Fibroblast of skin of back (primary cell): ENCODE results near the gene SLC1A4. TPM values are rescaled to one million over a fixed set of nuclear protein-coding genes. Genes with fewer than 3 reads are reported as not detected.
"Not testable (repeated sequence)": the region's sequence is repeated elsewhere in the genome, so short reads cannot be mapped to it uniquely, and the experiment has no call there.

Experiments used
- DNase-seq: peaks from one replicate; pipeline ENCODE4 v3.0.0-alpha.2; 2013
- polyA plus RNA-seq, 2 experiments: library from polyadenylated mRNA; unstranded; fragments of 120-200 nt; gene quantifications; one replicate each; pipeline ENCODE4 v1.2.1, GENCODE V29; 2013; ENCODE audit not compliant: insufficient read length in 2 of 2

Gene SLC1A4
- polyA plus RNA-seq (2013, experiment 1 of 2; ENCODE audit: insufficient read length) = 148 TPM
- 175 TPM for polyA plus RNA-seq (2013, experiment 2 of 2; ENCODE audit: insufficient read length)

DNA sequence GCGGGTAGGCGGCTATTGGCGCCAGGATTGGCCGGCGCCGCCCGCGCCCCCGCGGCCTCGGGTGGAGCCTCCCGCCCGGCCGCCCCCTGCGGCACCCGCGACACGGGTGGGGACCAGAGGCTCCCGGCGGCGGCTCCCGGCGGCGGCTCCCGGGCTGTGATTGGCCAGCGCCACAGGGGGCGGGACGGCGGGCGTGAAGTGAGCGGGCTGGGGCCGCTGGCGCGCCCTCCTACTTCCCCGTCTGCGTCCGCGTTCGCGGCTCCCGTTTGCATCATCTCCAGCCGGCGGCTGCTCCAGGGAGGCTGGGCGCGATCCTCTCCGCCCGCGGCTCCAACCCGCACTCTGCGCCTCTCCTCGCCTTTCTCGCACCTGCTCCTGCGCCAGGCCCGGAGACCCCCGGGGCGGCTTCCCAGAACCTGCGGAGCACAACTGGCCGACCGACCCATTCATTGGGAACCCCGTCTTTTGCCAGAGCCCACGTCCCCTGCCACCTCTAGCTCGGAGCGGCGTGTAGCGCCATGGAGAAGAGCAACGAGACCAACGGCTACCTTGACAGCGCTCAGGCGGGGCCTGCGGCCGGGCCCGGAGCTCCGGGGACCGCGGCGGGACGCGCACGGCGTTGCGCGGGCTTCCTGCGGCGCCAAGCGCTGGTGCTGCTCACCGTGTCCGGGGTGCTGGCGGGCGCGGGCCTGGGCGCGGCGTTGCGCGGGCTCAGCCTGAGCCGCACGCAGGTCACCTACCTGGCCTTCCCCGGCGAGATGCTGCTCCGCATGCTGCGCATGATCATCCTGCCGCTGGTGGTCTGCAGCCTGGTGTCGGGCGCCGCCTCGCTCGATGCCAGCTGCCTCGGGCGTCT, at the start of gene SLC1A4:
TSS of gene SLC1A4 (plus strand) at position 274 of the 856 bp plus-strand sequence. CDS start at position 519, 245 bp downstream.
- peak; percentile 94 for DNase-seq

DNA sequence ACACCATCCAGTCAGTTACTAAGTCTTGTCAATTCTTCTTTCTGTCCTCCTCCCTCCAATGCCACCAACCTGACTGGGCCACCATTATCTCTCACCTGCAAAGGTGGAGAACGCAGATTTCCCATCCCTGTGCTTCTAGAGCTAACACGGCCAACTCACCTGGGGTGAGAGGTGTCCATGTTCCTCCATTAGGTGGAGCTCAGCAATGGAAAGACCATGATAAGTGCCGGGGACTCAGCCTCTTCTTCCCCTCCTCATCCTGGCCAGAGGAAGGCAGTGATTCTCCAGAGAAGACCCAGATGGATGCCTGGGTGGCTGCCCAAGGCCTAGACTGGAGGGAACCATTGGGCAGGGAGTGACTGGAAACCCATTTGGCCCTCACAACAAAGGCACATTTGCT, 48.1 kb upstream of the SLC1A4 start:
- DNase-seq = no peak

- DNase-seq = no peak
These were observed 47.4 kb upstream of the SLC1A4 start for GRCh38 chr2:64941801-64942200.

DNA sequence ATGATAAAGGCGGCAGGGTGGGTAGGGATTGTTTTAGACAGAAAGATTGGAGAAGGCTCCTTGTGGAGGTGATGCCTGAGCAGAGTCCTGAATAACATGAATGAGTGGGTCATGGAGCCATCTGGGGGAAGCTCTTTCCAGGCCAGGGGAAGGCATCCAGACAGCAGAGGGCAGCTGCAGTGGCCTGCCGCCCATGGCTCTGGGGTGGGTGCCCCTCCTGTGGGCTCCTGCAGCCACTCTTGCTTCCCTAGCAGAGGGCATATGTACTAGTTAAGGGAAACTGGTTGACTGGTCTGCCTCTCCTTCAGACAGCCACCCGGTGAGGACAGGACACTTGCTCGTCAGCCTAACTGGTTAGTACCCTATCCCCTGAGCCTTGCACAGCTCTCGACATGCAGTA, 46.5 kb upstream of the SLC1A4 start:
- DNase-seq = no peak

- peak; percentile 30 for DNase-seq
These were observed 45.6 kb upstream of the SLC1A4 start for GRCh38 chr2:64943387-64944150.

- DNase-seq = no peak
These were observed 44.7 kb upstream of the SLC1A4 start for GRCh38 chr2:64944484-64944883.

DNA sequence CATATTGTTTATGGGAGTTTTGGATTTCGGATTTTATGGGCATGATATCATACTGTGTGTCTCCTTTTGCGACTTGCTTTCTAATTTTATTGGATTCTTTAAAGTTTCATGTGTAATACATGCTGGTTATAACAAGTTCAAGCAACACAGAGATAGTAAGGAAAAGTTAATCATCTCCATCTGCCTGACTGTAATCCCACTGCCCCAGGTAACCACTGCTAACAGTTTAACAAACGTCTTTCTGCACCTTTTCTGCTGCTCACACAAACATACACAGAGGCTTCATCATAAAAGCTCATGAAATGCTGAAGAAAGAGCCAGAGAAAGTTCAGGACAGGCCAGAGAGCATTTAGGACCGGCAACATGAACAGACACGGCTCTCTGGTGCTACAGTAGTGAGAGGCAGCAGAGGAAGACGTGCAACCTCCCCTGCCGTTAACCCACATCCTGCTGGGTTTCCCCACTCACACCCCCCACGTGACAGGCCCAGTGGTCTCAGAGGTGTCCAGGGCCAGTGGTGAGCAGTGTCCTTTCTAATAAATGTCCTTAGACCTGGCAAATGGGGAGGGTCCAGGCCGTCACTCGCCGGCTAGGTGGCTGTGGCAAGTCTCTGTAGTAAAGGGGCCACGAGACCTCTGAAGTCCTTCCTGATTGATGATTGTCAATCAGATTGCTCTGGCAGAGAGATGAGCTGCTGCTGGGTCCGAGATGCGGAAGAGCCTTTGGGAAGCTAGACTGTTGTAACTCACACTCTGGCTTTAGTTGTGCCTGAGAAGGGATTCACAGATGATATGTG, 43.0 kb upstream of the SLC1A4 start:
- DNase-seq = peak; percentile 54

DNA sequence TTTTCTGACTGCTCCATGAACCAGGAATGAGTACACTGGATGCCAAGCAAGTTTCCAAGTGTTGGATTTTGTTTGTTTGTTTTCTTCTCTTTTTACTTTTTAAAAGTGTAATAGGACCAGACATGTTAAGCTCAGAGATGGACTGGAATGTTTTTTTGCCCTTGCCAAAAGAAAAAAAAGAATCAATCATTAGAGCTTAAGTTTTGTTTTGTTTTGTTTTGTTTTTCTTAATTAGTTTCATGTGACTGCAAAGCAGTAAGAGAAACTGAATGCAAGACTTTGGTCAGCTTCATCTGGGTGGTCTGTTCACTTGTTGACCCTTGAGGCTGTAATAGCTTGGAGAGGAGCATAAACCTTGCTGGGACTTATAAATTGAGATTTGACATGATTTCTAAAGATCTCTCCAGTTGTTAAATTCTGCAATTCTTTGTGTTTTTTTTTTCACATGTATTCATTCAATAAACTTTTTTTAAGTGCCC, 42.4 kb upstream of the SLC1A4 start:
- DNase-seq = no peak

DNA sequence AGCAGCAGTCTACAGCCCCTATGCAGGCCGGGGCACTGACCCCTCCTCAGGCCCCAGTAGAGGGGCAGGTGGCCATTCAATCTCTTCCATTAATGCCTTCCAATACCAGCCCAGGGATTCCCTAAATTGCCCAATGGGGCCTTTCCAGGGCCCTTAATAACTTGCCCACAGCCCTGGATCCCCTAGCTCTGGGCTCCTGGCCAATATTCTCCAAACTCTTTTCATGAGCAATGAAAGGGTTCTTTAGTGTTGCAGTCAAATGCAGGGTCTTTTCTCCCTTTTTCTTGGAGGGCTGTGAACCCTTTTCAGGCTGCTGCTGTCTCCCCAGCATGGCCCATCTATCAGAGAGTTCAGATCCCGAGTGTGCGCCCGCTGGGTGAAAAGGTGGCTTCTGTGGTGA, 41.3 kb upstream of the SLC1A4 start:
- no peak for DNase-seq

- no peak for DNase-seq
These were observed 38.7 kb upstream of the SLC1A4 start for GRCh38 chr2:64950226-64951160.

- no peak for DNase-seq
These were observed 37.8 kb upstream of the SLC1A4 start for GRCh38 chr2:64951306-64951953.

- DNase-seq = no peak
These were observed 37.1 kb upstream of the SLC1A4 start for GRCh38 chr2:64952096-64952495.

DNA sequence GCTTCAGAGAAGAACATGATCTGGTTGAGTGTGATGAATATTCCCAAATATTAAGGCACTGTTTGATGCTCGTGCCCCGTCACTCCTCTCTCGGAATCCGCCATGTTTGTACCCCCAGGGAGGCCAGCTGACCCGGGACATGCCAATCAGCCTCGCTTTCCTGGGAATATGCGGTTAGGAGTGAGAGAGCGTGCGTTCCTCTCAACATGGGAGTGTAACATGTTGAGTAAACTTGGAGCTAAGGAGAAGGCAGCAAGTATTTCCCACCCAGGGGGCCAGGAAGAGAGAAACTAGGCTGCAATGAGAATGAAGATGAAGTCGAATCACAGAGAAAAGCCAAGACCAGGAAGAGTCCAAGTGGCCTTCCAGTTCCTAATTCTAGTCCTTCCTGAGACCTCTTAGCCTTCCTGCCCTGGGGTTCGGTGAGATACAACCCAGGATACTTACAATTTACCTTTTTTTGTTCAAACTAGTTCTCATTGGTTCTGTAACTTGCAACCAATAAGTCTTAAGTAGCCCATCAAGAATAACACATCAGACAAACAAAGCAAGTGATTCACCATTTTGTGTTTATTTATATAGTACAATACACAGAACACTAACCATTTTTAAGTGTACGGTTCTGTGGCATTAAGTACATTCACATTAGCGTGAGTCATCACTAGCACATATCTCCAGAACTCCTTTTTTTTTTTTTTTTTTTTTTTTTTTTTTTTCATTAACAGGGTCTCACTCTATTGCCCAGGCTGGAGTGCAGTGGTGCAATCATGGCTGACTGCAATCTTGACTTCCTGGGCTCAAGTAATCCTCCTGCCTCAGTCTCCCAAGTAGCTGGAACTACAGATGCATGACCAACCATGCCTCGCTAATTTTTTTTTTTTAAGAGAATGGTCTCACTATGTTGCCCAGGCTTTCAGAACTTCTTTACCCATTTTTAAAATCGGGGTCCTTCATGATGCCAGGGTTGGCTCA, 36.4 kb upstream of the SLC1A4 start:
- peak; percentile 91 for DNase-seq

- no peak for DNase-seq
These were observed 33.7 kb upstream of the SLC1A4 start for GRCh38 chr2:64955467-64955866.

GRCh38 chr2:64957109-64957903, 31.9 kb upstream of the SLC1A4 start:
- no peak for DNase-seq

DNA sequence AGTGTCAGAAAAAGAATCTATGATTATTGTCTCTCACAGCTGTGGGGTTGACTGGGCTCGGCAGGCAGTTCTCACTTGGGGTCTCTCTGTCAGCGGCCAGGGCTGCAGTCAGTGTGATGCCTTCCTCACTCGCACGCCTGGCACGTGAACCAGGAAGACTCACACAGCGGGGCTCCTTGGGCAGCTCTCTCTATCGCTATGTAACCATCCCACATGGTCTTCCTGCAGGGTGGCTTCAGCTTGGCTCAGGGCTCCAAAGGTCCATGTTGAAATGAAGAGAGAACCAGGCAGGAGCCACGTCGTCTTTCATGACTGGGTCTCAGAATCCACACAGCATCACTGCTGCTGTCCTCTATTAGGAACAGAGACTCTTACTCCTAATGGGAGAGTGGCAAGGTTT, 30.6 kb upstream of the SLC1A4 start:
- no peak for DNase-seq

DNA sequence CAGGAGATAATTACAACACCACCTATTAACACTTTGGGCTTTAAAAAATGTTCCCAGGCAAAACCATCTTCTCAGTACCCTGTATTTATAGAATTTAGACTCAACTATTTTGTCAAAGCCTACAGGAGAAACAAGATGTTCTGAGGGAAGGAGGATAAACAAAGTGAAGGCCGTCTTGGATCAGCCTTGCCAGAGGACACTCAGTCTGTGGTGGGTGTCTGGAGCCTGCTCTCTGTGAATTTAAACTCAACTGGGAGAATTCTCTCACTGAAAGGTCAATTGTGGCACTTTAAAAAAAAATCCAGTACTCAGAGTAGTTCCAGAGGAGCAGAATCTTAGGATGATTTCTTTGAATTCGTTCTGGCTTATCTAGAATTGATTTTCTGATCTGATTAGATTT, 28.4 kb upstream of the SLC1A4 start:
- no peak for DNase-seq

- not testable (repeated sequence) for DNase-seq
These were observed 26.1 kb upstream of the SLC1A4 start for GRCh38 chr2:64963138-64963537.

DNA sequence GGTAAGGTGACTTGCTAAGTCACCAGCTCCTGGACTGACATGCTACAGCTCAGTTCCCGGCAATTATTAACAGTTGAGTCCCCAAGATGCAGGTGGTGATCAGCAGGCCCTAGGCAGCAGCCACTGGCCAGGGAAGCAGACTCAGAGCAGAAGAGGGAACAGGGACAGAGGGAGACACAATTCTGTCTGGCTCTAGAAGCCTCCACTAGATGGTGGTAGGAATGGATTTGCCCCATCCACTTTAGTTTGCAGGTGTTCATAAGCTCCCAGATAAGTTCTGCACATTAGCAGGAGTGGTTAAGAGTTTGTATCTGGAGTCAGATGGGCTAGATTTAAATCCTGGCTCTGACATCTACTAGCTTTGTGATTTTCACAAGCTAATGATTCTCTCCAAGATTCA, 25.5 kb upstream of the SLC1A4 start:
- DNase-seq = no peak
